GM23338 (cell line): ENCODE results near the gene ANTXR1. TPM values are rescaled to one million over a fixed set of nuclear protein-coding genes. Genes with fewer than 3 reads are reported as not detected.

Source experiments
- ATAC-seq: fragments of 200-7000 bp; cut with Tn5 transposase; 3 replicates; pipeline ENCODE4 v1.9.1; 2020
- DNase-seq: peaks from one replicate; pipeline ENCODE4 v3.0.0-alpha.2; 2015; ENCODE audit warnings: low spot score
- H2AFZ ChIP-seq: fragments of 200-600 bp; sonication (generic); 2 replicates; pipeline ENCODE4 v1.8.0; 2016; ENCODE audit warnings: antibody characterized with exemption, mild to moderate bottlenecking, moderate library complexity
- H3F3A ChIP-seq: fragments of 200-600 bp; sonication (generic); replicated peaks from 2 replicates; pipeline ENCODE4 v1.8.0; 2017; ENCODE audit warnings: antibody characterized with exemption, mixed run types, low read depth
- H3K27ac ChIP-seq: fragments of 200-600 bp; sonication (generic); 2 replicates; pipeline ENCODE4 v1.6.1; 2016; ENCODE audit warnings: low read depth
- H3K27me3 ChIP-seq: fragments of 200-600 bp; sonication (generic); 2 replicates; pipeline ENCODE4 v1.8.0; 2016; ENCODE audit warnings: mild to moderate bottlenecking, mixed run types, moderate library complexity; ENCODE audit not compliant: insufficient read depth
- H3K36me3 ChIP-seq: fragments of 200-600 bp; sonication (generic); 2 replicates; pipeline ENCODE4 v1.8.0; 2016; ENCODE audit warnings: mild to moderate bottlenecking; ENCODE audit not compliant: insufficient read depth
- H3K4me1 ChIP-seq: fragments of 200-600 bp; sonication (generic); 2 replicates; pipeline ENCODE4 v1.8.0; 2016; ENCODE audit warnings: mild to moderate bottlenecking, moderate library complexity; ENCODE audit not compliant: insufficient read depth
- H3K4me2 ChIP-seq: fragments of 200-600 bp; sonication (generic); 2 replicates; pipeline ENCODE4 v1.7.1; 2017; ENCODE audit warnings: mixed run types
- H3K4me3 ChIP-seq: fragments of 200-600 bp; sonication (generic); 2 replicates; pipeline ENCODE4 v1.6.1; 2016; ENCODE audit warnings: mixed run types
- H3K79me2 ChIP-seq: fragments of 200-600 bp; sonication (generic); replicated peaks from 2 replicates; pipeline ENCODE4 v1.8.0; 2017; ENCODE audit warnings: mild to moderate bottlenecking; ENCODE audit not compliant: insufficient read depth
- H3K9me2 ChIP-seq: fragments of 200-600 bp; sonication (generic); 2 replicates; pipeline ENCODE4 v1.8.0; 2017; ENCODE audit not compliant: insufficient read depth
- H4K20me1 ChIP-seq: fragments of 200-600 bp; sonication (generic); replicated peaks from 2 replicates; pipeline ENCODE4 v1.8.0; 2017; ENCODE audit warnings: mild to moderate bottlenecking; ENCODE audit not compliant: insufficient read depth
- H3K27ac Mint-ChIP-seq: 2 replicates; pipeline ENCODE4 v1.8.0; 2020; ENCODE audit warnings: inconsistent platforms, mild to moderate bottlenecking, moderate library complexity, mixed read lengths
- H3K27me3 Mint-ChIP-seq: 3 replicates; pipeline ENCODE4 v1.8.0; 2022; ENCODE audit warnings: low read depth, mild to moderate bottlenecking, moderate library complexity, mixed read lengths, inconsistent platforms; ENCODE audit not compliant: insufficient read depth, poor library complexity
- H3K36me3 Mint-ChIP-seq: 3 replicates; pipeline ENCODE4 v1.8.0; 2021; ENCODE audit warnings: low read depth, mild to moderate bottlenecking, inconsistent platforms, moderate library complexity, mixed read lengths
- H3K4me1 Mint-ChIP-seq: 3 replicates; pipeline ENCODE4 v1.8.0; 2020; ENCODE audit warnings: mild to moderate bottlenecking, inconsistent platforms, mixed read lengths
- H3K4me3 Mint-ChIP-seq: 3 replicates; pipeline ENCODE4 v1.8.0; 2021; ENCODE audit warnings: moderate library complexity, mild to moderate bottlenecking, inconsistent platforms, mixed read lengths
- H3K9me3 Mint-ChIP-seq: 3 replicates; pipeline ENCODE4 v1.8.0; 2020; ENCODE audit warnings: moderate library complexity, mild to moderate bottlenecking, inconsistent platforms, mixed read lengths
- CREB1 ChIP-seq: fragments of 250-450 bp; sonication (Bioruptor Pico); IDR thresholded peaks from 2 replicates; pipeline ENCODE4 v1.5.0; 2020; ENCODE audit warnings: low read depth, mild to moderate bottlenecking, moderate library complexity
- ETS1 ChIP-seq: IDR thresholded peaks from 2 replicates; pipeline ENCODE4 v1.6.1; 2016; ENCODE audit warnings: antibody characterized with exemption
- EZH2phosphoT487 ChIP-seq: fragments of 200-600 bp; sonication (generic); IDR thresholded peaks from one replicate; pipeline ENCODE4 v1.8.1; 2018; ENCODE audit warnings: antibody characterized with exemption; ENCODE audit not compliant: unreplicated experiment
- JUNB ChIP-seq: IDR thresholded peaks from one replicate; pipeline ENCODE4 v1.6.1; 2016; ENCODE audit warnings: antibody characterized with exemption; ENCODE audit not compliant: unreplicated experiment
- NANOG ChIP-seq: IDR thresholded peaks from 2 replicates; pipeline ENCODE4 v1.6.1; 2016; ENCODE audit warnings: antibody characterized with exemption, borderline replicate concordance
- POLR2AphosphoS5 ChIP-seq: IDR thresholded peaks from 2 replicates; pipeline ENCODE4 v1.6.1; 2016; ENCODE audit warnings: antibody characterized with exemption, low read depth
- REST ChIP-seq: IDR thresholded peaks from one replicate; pipeline ENCODE4 v1.6.1; 2018; ENCODE audit warnings: antibody characterized with exemption; ENCODE audit not compliant: unreplicated experiment
- STAT1 ChIP-seq: IDR thresholded peaks from one replicate; pipeline ENCODE4 v1.6.1; 2016; ENCODE audit warnings: antibody characterized with exemption; ENCODE audit not compliant: unreplicated experiment
- ZNF114 ChIP-seq: fragments of 250-450 bp; sonication (Bioruptor Pico); IDR thresholded peaks from 2 replicates; pipeline ENCODE4 v1.5.0; 2020; ENCODE audit warnings: mild to moderate bottlenecking, moderate library complexity
- ZNF462 ChIP-seq: fragments of 250-450 bp; sonication (Bioruptor Pico); IDR thresholded peaks from 2 replicates; pipeline ENCODE4 v1.5.0; 2020; ENCODE audit warnings: mild to moderate bottlenecking, moderate library complexity
- polyA plus RNA-seq: library from polyadenylated mRNA; unstranded; fragments of >200 nt; fragmentation: Nextera tagmentation; extraction: Ambion mirVana; gene quantifications from 2 replicates; pipeline ENCODE4 v1.2.1, GENCODE V29; 2016
- total RNA-seq: library from RNA; depleted of rRNA; stranded (reverse); fragments of >200 nt; shearing (Covaris generic); gene quantifications from 2 replicates; pipeline ENCODE4 v1.2.3, GENCODE V29; 2014

ANTXR1 gene
- total and polyA plus RNA-seq, 2 experiments from 2014 or later: 16.1 to 23.1 TPM

- TF ChIP-seq REST (no peak), NANOG (no peak), STAT1 (no peak), EZH2phosphoT487 (no peak), JUNB (no peak), ETS1 (no peak), ZNF114 (no peak)
These were observed 34.7 kb downstream of the ANTXR1 start (continued) for GRCh38 chr2:69047625-69048145.

- Histone ChIP-seq H3K36me3 (no peaks in the 10 kb centered on the region; the same call in 1 of the 2 replicates), H3K4me3 (no peak overlapping the region), H3K27ac (no peak overlapping the region), H2AFZ (no peak overlapping the region), H3K9me2 (no peaks in the 10 kb centered on the region), H3K4me2 (no peak overlapping the region), H3K4me1 (no peaks in the 10 kb centered on the region), H4K20me1 (peaks cover 6% of the 10 kb centered on the region; the same call in 1 of the 2 replicates), H3K27me3 (no peaks in the 10 kb centered on the region), H3F3A (no peaks in the 10 kb centered on the region), H3K79me2 (no peaks in the 10 kb centered on the region)
- ATAC-seq (no peak), DNase-seq (no peak)
- no peaks in the 10 kb centered on the region for H3K9me3 Mint-ChIP-seq
- no peak overlapping the region for H3K27ac Mint-ChIP-seq
- no peak overlapping the region for H3K4me3 Mint-ChIP-seq
- no peaks in the 10 kb centered on the region for H3K36me3 Mint-ChIP-seq
- H3K4me1 Mint-ChIP-seq: no peaks in the 10 kb centered on the region
- no peaks in the 10 kb centered on the region for H3K27me3 Mint-ChIP-seq
- TF ChIP-seq CREB1 (CRISPR knock-in tag) (no peak), ZNF114 (no peak), ZNF462 (CRISPR knock-in tag) (no peak), NANOG (no peak), ETS1 (no peak), POLR2AphosphoS5 (no peak), STAT1 (no peak)
These were observed 37.8 kb downstream of the ANTXR1 start for GRCh38 chr2:69050802-69051201.
